HG03460 (cell line): Measurements from ENCODE around the gene DIRAS1.
"Not testable (repeated sequence)": the region's sequence is repeated elsewhere in the genome, so short reads cannot be mapped to it uniquely, and the experiment has no call there.

Experiments used
- ATAC-seq: cut with Tn5 transposase; IDR thresholded peaks from one replicate; pipeline ENCODE4 v1.9.1; 2021; ENCODE audit not compliant: unreplicated experiment

DIRAS1 gene

DNA sequence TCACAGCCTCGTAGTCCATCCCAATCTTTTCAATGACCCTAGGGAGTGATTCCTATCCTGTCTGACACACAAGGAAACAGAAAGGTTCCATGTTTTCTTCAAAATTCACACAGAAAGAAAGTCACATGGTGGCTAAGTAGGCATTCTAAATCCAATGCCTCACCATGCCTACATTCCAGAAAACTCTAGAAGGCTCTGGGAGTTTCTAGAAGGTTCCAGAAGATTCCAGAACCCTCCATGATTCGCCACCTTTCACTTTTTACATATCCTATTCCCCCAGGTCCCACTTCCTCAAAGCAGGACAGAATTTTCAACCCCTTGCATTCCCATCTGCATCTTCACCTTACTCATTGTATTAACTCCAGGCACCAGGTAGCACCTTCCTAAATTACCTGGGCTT lies 41.7 kb downstream of the DIRAS1 start:
- ATAC-seq: no peak

DNA sequence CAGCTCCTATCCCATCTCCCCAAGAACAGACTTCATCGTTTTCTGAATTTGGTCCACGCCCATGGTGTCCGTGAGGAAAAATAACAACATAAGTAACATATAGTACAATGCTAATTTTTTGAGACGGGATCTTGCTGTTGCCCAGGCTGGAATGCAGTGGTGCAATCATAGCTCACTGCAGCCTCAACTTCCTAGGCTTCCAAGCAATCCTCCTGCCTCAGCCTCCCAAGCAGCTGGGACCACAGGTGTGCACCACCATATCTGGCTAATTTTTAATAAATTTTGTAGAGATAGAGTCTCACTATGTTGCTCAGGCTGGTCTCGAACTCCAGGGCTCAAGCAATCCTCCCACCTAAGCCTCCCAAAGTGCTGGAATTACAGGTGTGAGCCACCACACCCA lies 42.2 kb downstream of the DIRAS1 start:
- not testable (repeated sequence) for ATAC-seq

DNA sequence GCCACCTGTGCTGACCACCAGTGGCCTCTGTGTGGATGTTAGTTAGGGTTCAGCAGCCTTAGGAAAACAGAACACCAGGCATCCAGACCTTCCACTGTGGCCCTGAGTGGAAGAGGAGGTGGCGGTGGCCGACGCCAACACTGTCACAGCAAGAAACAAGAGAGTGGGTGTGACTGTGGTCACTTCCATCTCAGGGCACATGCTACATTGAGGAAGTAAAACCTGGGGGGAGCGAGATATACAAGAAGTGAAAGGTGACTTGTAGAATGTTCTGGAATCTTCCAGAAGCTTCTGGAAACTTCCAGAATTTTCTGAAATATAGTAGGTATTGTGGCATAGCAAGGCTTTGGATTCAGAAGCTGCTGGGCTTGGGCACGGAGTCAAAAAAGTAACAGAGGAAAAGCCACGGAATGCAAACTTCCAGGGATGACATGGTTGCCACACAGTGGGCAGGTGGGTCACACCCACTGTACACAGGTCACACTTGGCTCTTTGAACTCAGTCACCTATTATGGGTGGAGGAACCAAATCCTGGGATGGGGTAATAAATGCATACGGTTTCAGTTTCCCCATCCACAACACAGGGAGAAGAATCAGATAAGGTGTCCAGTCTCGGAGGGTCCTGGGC lies 43.0 kb downstream of the DIRAS1 start:
- no peak for ATAC-seq

DNA sequence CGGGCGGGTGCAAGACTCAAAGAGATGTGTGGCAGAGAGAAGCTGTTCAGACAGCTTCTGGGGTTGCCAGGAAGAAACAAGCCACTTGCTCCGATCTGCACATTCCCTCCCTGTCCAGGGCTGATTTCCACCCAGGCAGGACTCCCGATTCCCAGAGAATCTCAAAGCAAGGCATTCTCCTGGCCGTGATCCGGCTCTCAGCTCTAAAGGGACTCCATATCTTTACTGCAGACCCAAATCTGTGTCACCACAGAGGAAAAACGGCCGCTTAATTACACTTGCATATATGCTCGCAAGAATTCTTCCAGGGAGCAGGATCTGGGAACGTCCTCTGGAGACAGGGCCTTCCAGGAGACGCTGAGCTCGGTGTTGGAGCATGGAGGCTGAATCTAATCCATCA lies 44.3 kb downstream of the DIRAS1 start:
- no peak for ATAC-seq

DNA sequence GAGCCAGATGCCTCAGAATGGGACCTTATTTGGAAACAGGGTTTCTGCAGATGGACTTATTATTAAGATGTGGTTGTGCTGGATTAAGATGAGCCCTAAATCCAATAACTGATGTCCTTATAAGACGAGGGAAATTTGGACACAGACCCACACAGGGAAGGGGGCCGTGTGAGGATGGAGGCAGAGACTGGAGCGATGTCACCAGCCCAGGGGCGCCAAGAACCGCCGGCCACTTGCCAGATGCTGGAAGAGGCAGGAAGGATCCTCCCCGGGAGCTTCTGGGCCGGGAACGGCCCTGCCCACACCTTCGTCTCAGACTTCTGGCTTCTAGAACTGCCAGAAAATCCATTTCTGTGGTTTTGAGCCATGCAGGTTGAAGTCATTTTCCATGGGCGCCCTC lies 45.3 kb downstream of the DIRAS1 start:
- no peak for ATAC-seq

DNA sequence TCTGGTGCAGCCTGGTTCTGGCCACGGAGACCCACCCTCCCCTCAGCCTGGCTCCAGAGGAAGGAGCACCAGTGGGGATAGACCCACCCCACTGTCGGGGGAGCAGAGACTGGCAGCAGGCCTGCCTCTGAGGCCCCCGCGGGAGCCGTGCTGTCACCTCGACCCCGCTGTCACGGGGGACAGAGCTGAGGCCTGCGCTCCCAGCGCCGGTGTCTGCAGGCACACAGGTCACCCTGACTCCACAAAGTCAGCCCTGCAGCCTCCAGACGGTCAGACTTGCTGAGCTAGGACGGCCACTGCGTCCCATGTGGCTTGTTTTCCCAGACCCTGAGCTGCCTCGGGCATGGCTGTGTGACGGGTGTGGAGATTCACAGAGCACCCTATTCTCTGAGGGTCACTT lies 51.0 kb downstream of the DIRAS1 start:
- ATAC-seq: no peak

DNA sequence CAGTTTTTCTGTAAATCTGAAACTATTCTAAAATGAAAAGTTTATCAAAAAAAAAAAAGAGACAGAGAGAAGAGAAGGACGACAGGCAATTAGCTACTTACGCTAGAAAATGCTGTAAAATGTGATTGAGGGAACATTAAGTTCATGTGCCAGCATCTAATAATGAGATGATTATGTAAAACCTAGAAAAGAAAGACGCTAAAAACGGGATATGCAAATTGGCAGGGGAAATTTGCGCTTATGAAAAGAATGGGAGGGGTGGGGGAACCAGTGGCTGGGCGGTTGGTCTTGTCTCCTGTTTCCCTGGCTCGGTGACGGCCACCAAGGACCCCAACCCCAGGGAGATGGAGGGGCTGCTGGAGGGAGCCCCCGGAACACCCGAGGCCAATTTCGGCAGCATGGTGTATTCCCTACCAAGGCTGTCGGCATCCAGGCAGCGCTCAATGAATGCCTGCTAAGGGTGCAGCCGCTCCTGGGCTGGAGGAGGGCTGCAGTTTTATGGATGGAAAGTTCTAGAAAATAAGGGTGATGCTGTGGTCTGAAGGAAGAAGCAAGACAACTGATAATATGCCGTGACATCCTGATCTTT lies 52.9 kb downstream of the DIRAS1 start:
- ATAC-seq: no peak

DNA sequence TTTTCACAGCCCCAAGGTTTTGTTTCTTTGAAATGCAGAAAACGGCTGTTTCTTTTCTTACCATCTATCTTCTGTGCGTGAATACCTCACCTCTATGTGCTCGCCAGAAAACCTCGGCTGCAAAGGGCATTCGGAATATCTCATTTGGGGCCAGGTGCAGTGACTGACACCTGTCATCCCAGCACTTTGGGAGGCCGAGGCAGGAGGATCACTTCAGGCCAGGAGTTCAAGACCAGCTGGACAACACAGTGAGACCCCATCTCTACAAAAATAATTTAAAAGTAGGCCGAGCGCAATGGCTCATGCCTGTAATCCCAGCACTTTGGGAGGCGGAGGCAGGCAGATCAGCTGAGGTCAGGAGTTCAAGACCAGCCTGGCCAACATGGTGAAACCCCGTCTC lies 53.8 kb downstream of the DIRAS1 start:
- ATAC-seq: not testable (repeated sequence)

DNA sequence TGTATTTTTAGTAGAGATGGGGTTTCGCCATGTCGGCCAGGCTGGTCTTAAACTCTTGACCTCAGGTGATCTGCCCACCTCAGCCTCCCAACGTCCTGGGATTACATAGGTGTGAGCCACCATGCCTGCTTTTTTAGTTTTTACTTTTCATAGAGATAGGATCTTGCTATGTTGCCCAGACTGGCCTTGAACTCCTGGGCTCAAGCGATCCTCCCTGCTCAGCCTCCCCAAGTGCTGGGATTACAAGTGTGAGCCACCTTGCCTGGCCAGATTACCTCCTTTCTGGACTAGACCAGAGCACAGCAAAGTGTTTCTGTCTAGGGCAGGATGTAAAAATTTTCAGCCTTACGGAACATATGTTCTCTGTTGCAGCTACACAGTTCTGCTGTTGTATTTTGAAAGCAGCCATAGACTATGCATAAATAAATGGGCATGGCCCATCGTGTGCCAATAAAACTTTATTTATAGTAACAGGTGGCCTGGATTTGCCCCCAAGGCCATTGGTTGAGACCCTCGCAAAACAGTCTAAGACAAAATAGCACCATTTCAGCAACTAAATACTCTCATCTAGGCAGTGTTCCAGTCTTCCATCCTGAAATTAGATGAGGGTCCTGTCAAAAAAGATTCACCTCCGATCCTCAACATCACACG lies 54.7 kb downstream of the DIRAS1 start:
- no peak for ATAC-seq

DNA sequence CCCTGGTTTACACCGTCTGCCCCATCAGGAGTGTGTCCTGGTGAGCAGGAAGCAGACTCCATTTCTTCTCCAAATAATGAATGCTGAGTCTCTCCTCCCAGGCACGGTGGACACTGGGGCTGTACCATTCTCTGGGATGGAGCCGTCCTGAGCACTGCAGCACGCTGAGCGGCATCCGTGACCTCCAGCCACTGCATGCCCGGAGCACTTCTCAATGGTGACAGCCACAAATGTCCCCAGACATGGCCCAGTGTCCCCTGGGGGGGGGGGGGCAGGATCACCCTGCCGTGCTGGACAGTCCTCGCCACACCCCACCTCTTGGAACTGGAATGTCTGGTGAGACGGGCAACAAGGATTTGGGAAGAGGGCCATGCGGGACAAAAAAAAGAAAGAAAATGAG lies 56.1 kb downstream of the DIRAS1 start:
- ATAC-seq: no peak
